Chondrocyte (in vitro differentiated cells): ENCODE measurements around the gene REG4. TPM values are rescaled to one million over a fixed set of nuclear protein-coding genes. Genes with fewer than 3 reads are reported as not detected.

Source experiments
- DNase-seq: peaks from one replicate; pipeline ENCODE4 v3.0.0; 2021; ENCODE audit warnings: mixed read lengths, low spot score
- H3K27ac Mint-ChIP-seq: one replicate; pipeline ENCODE4 v1.8.0; 2021; ENCODE audit warnings: mild to moderate bottlenecking, moderate library complexity, mixed read lengths; ENCODE audit not compliant: unreplicated experiment
- H3K27me3 Mint-ChIP-seq: 2 replicates; pipeline ENCODE4 v1.8.0; 2021; ENCODE audit warnings: low read depth, mixed read lengths
- H3K36me3 Mint-ChIP-seq: 2 replicates; pipeline ENCODE4 v1.8.0; 2021; ENCODE audit warnings: low read depth, mixed read lengths
- H3K4me1 Mint-ChIP-seq: 2 replicates; pipeline ENCODE4 v1.8.0; 2021; ENCODE audit warnings: low read depth, mild to moderate bottlenecking, mixed read lengths
- H3K4me3 Mint-ChIP-seq: one replicate; pipeline ENCODE4 v1.8.0; 2021; ENCODE audit warnings: mild to moderate bottlenecking, moderate library complexity, mixed read lengths; ENCODE audit not compliant: unreplicated experiment
- H3K9me3 Mint-ChIP-seq: 2 replicates; pipeline ENCODE4 v1.8.0; 2021; ENCODE audit warnings: low read depth, mixed read lengths
- CTCF ChIP-seq: fragments of 200-600 bp; sonication (generic); IDR thresholded peaks from 2 replicates; pipeline ENCODE4 v1.5.0; 2021; ENCODE audit warnings: antibody characterized with exemption, mild to moderate bottlenecking, moderate library complexity
- total RNA-seq: library from RNA; stranded (reverse); gene quantifications from 3 replicates; pipeline ENCODE4 v1.2.1, GENCODE V29; 2021

The REG4 gene
- total RNA-seq, 1 donor from 2014 or later, result not detected

- no peak overlapping the region for H3K4me3 Mint-ChIP-seq
- H3K4me1 Mint-ChIP-seq, result peaks cover 5% of the 10 kb centered on the region
- H3K9me3 Mint-ChIP-seq, result no peaks in the 10 kb centered on the region
- no peak for TF ChIP-seq CTCF
- no peaks in the 10 kb centered on the region for H3K36me3 Mint-ChIP-seq
- DNase-seq, result no peak
- H3K27ac Mint-ChIP-seq, result no peak overlapping the region
- H3K27me3 Mint-ChIP-seq, result peaks cover 3% of the 10 kb centered on the region
Observed at GRCh38 chr1:119772298-119772697, 39.0 kb downstream of the REG4 start.

DNA sequence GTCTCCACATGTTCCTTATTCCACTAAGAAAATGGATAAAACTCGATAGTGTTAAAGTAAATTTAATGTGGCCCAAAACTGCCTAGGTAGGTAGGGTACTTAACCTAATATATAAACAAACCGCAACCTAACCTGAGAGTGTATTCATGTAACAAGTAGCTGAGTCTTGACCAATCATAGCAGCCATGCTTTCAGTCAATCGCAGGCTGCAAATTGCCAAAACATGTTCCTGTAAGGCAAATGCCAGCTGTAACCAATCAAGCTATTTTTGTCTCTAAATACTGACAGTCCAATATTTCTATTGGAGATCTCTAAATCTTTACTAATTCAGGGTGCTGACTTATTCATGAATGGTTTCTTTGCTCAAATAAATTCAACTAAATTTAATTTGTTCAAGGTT lies 39.5 kb downstream of the REG4 start:
- no peak overlapping the region for H3K4me3 Mint-ChIP-seq
- no peak overlapping the region for H3K27ac Mint-ChIP-seq
- DNase-seq, result no peak
- H3K4me1 Mint-ChIP-seq, result peaks cover 5% of the 10 kb centered on the region
- peaks cover 8% of the 10 kb centered on the region for H3K27me3 Mint-ChIP-seq
- TF ChIP-seq CTCF, result no peak
- H3K36me3 Mint-ChIP-seq, result no peaks in the 10 kb centered on the region
- no peaks in the 10 kb centered on the region for H3K9me3 Mint-ChIP-seq

- TF ChIP-seq CTCF, result no peak
- Mint-ChIP-seq H3K36me3 (no peaks in the 10 kb centered on the region), H3K9me3 (no peaks in the 10 kb centered on the region), H3K4me3 (no peak overlapping the region), H3K27me3 (peaks cover 11% of the 10 kb centered on the region), H3K4me1 (peaks cover 5% of the 10 kb centered on the region), H3K27ac (no peak overlapping the region)
- no peak for DNase-seq
Observed at GRCh38 chr1:119771016-119771415, 40.2 kb downstream of the REG4 start.

- Mint-ChIP-seq H3K4me1 (peaks cover 4% of the 10 kb centered on the region), H3K27ac (no peak within 1 kb of the TSS), H3K9me3 (peaks cover 6% of the 10 kb centered on the region), H3K4me3 (no peak within 1 kb of the TSS), H3K27me3 (peaks cover 11% of the 10 kb centered on the region), H3K36me3 (peaks cover 5% of the 10 kb centered on the region)
- DNase-seq, result no peak
- no peak for TF ChIP-seq CTCF
Observed at GRCh38 chr1:119768778-119769177, 42.5 kb downstream of the REG4 start, which contains the start of gene HMGCS2. Gene HMGCS2, minus strand, starts transcription at chr1:119768905. Its CDS starts 61 bp downstream, at chr1:119768844.

DNA sequence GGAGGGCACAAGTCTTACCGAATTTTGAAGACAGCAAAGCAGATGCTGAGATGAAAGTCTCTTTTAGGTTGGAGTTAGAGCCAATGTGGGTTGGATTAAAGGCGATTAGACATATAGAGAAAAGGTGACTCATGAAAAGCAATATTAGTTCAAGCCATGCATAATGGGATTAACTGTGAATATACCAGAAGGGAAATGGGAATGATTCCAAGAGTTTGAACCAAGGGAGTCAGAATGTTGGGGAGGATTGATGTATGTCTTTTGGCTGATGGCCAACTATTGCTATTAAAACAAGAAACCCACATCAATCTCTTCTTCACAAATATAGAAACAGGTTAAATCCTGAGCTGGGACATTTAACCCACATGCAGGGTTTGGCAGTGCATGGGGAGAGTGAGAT lies 43.8 kb downstream of the REG4 start:
- no peak overlapping the region for H3K4me3 Mint-ChIP-seq
- H3K27ac Mint-ChIP-seq, result no peak overlapping the region
- no peak for TF ChIP-seq CTCF
- H3K4me1 Mint-ChIP-seq, result no peaks in the 10 kb centered on the region
- H3K27me3 Mint-ChIP-seq, result peaks cover 14% of the 10 kb centered on the region
- no peak for DNase-seq
- peaks cover 6% of the 10 kb centered on the region for H3K9me3 Mint-ChIP-seq
- peaks cover 5% of the 10 kb centered on the region for H3K36me3 Mint-ChIP-seq
